GM21576 (cell line): ENCODE results near the gene CAB39.

Experiments
- ATAC-seq: cut with Tn5 transposase; IDR thresholded peaks from one replicate; pipeline ENCODE4 v1.9.1; 2021; ENCODE audit warnings: mild to moderate bottlenecking, moderate library complexity; ENCODE audit not compliant: unreplicated experiment

CAB39 gene

GRCh38 chr2:230849633-230850357 is 137.2 kb downstream of the CAB39 start:
- no peak for ATAC-seq

GRCh38 chr2:230850358-230850658 is 137.7 kb downstream of the CAB39 start:
- no peak for ATAC-seq

GRCh38 chr2:230852113-230852512 is 139.5 kb downstream of the CAB39 start:
- ATAC-seq, result no peak

GRCh38 chr2:230861552-230862255 is 149.1 kb downstream of the CAB39 start:
- no peak for ATAC-seq

GRCh38 chr2:230862292-230862691 is 149.7 kb downstream of the CAB39 start:
- ATAC-seq, result no peak

GRCh38 chr2:230863031-230863430 is 150.4 kb downstream of the CAB39 start:
- ATAC-seq, result no peak

GRCh38 chr2:230863442-230864121 is 150.9 kb downstream of the CAB39 start:
- no peak for ATAC-seq

- ATAC-seq, result no peak
Observed at GRCh38 chr2:230864122-230864604, 151.5 kb downstream of the CAB39 start.

GRCh38 chr2:230864605-230865306 is 152.1 kb downstream of the CAB39 start, which contains the start of gene ITM2C:
ITM2C (plus strand) TSS chr2:230864942; CDS start chr2:230865026, 84 bp downstream.
- ATAC-seq, result peak; percentile 54

GRCh38 chr2:230865307-230865765 is 152.7 kb downstream of the CAB39 start:
- ATAC-seq, result no peak

- ATAC-seq, result no peak
Observed at GRCh38 chr2:230865766-230866755, 153.4 kb downstream of the CAB39 start.

GRCh38 chr2:230866756-230867523 is 154.3 kb downstream of the CAB39 start:
- no peak for ATAC-seq

GRCh38 chr2:230868161-230868946 is 155.7 kb downstream of the CAB39 start:
- no peak for ATAC-seq

- no peak for ATAC-seq
Observed at GRCh38 chr2:230868947-230869913, 156.6 kb downstream of the CAB39 start.

- ATAC-seq, result no peak
Observed at GRCh38 chr2:230869914-230870543, 157.4 kb downstream of the CAB39 start.
